Dedifferentiated amniotic fluid mesenchymal stem cell (primary cell): ENCODE measurements around the gene ERCC8.

Source experiments
- DNase-seq: peaks from one replicate; pipeline ENCODE4 v3.0.0-alpha.2; 2016; ENCODE audit errors: extremely low spot score

The ERCC8 gene

DNA sequence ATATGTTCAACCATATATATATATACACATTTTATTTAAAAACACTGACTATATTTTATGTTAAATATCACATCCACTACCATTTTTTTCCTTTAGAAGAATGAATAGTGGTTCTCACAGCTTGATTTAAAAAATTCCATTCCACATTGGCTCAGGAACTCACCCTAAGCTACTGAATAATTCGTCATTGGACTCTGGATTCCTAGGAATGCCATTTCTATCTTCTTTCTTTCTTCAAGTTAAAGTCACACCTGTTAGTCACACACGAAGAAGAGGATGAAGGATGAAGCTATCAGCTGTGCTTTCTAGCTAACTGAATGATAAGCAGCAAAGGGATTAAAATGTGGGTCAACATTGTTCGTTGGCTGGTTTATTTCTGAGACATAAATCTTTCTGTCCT, 108.7 kb downstream of the ERCC8 start:
- no peak for DNase-seq

DNA sequence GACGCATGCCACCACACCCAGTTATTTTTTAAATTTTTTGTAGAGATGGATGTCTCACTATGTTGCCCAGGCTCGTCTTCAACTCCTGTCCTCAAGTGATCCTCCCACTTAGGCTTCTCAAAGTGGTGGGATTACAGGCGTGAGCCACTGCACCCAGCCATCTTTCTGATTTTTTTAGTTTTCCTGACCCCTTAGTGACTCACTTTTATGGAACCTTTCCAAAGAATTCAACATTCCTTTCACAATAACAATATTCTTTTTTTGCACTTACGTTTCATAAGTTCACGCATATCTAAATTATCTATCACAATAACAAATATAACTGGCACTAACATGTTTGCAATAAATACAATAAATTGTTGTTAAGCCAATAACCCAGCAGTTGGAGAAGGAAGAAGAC, 109.3 kb downstream of the ERCC8 start:
- no peak for DNase-seq

DNA sequence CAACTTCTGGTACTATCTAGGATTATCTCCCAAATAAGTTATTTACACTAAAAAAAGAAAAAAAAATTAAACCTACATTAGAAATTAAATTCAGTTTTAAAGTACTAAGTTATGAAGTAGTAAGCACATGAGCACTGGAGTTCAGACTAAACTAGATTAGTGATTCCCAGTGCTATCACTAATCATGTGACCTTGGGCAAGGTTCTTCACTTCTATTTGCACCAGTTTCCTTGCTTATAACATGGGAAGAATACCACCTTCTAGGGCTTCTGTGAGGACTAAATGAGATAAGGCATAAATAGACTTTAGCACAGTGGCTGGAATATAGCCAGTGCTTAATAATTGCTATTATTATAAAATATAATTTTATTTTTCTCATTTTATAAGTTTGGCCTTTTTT, 111.3 kb downstream of the ERCC8 start:
- DNase-seq: no peak

DNA sequence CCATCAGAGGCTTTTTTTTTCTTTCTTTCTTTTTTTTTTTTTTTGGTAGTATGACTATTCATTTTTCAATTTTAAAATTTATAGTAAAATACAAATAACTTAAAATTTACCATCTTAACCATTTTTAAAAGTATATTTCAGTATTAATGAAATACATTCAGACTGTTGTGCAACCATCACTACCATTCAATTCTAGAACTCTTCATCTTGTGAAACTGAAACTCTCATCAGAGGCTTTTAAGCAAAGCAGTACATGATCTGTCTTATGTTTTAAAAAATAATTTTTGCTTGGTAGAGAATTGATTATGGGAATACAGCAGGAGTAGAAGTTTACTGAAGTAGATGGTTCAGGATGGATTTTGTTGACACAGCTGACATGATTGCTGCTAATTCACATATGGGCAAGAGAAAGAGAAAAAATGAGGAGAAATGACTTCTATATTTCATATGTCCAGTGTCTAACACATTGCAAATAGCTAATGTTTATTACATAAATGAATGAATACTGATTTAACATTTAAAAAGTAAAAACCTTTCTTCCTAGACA, 114.2 kb downstream of the ERCC8 start:
- DNase-seq: no peak

DNA sequence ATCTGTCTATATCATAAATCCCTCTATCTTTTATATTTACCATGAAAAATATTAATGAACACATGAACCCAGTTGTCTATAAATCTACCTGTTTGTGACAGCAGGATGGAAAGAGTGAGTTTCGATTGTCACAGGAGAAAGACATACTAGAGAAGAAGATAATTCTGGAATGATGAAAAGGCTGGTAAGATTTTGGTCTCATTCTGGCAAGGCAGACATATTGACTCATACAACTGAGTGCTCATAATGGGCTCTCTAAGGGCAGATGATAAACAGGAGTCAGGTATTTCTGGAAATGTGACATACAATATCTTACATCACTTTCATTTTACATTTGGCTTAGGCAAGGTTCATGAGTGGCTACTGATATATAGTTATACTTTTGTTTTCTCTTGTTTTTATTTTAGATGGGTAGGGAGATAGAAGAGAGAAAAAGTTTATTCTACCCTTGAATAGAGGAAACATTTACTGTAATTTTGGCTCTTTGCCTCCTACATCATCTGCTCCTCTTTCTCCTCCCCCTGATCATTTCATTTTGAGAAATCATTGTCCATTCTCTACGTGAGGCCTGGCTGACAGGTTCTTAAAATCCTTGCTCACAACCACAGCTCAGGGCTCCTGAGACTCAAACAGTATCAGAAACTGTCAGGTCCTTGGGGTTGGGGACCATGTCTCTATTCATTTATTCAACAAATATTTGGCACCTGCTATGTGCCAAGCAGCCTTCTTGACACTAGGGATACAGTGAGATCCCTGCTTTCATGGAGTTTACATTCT, 115.2 kb downstream of the ERCC8 start:
- no peak for DNase-seq

DNA sequence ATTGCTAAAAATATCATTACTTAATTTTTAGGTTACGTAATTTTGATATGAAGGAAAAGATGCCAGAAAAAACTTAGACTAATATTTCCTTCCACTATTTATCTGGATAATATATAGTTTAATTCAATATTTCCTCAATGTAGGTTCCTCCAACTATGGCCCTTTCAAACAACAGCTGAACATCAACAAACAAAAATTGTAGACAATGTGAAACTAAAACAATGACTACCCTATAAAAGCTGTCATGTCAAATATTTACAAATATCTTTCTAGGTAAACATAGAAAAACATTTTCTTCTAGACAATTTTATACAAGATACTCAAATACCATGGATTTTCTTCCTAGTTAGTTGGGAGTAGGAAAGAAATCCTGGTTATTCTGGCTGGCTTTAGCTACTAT, 117.7 kb downstream of the ERCC8 start:
- DNase-seq: no peak

DNA sequence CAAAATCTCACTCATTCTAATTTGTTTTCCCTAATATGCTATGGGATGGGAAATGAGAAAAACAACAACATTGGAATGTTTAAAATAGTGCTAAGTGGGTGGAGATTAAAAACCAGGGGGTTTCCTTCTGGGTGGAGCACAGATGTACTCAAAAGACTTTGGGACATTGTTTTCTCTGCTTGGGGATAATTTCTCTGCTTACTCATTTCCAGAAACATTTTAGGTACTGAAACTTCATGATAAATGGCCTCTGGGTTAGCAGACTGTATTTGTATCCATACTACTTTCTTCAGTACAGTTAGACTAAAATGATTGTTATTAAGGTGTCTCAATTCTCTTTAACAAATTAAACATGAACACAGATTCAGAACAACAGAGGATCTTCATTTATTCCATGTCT, 118.2 kb downstream of the ERCC8 start:
- DNase-seq: no peak
